Neural cell (in vitro differentiated cells): ENCODE data around the gene VARS2.

Experiments
- EZH2 ChIP-seq: fragments of 200-600, 300-800 bp; shearing (Covaris generic), sonication (generic); IDR thresholded peaks from 2 replicates; pipeline ENCODE4 v1.6.1; 2014; ENCODE audit warnings: antibody characterized with exemption, low read length, borderline replicate concordance, mild to moderate bottlenecking; ENCODE audit not compliant: insufficient read depth, poor library complexity, severe bottlenecking
- POLR2AphosphoS5 ChIP-seq: IDR thresholded peaks from 2 replicates; pipeline ENCODE4 v1.6.1; 2012
- SMC3 ChIP-seq: fragments of 450-650 bp; conservative IDR thresholded peaks from 2 replicates; pipeline ENCODE4 v1.6.1; 2014; ENCODE audit warnings: antibody characterized with exemption, mild to moderate bottlenecking, moderate library complexity; ENCODE audit not compliant: poor library complexity
- TF ChIP-seq, protein P1 (sequence below): fragments of 450-650 bp; IDR thresholded peaks from 2 replicates; pipeline ENCODE4 v1.5.1; 2014; ENCODE audit warnings: antibody characterized with exemption, mild to moderate bottlenecking, moderate library complexity; ENCODE audit not compliant: poor library complexity, severe bottlenecking
- TF ChIP-seq, protein P2 (sequence below): IDR thresholded peaks from 2 replicates; pipeline ENCODE4 v1.6.1; 2012; ENCODE audit warnings: borderline replicate concordance

DNA sequence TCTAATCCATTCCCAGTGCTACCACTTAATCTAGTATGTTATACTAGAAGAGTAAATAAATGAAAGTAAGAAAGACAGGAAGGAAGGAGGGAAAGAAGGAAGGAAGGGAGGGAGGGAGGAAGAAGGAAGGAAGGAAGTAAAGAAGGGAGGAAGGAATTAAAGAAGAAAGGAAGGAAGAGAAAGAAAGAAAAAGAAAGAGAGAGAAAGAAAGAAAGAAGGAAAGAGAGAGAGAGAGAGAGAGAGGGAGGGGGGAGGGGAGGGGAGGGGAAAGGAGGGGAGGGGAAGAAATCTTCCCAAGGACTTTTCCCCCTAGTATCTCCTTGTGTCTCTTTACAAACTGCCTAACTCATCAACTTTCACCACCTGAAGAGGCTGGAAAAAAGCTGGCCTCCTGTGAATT is 48.7 kb downstream of the VARS2 start:
- TF ChIP-seq, protein P1, sequence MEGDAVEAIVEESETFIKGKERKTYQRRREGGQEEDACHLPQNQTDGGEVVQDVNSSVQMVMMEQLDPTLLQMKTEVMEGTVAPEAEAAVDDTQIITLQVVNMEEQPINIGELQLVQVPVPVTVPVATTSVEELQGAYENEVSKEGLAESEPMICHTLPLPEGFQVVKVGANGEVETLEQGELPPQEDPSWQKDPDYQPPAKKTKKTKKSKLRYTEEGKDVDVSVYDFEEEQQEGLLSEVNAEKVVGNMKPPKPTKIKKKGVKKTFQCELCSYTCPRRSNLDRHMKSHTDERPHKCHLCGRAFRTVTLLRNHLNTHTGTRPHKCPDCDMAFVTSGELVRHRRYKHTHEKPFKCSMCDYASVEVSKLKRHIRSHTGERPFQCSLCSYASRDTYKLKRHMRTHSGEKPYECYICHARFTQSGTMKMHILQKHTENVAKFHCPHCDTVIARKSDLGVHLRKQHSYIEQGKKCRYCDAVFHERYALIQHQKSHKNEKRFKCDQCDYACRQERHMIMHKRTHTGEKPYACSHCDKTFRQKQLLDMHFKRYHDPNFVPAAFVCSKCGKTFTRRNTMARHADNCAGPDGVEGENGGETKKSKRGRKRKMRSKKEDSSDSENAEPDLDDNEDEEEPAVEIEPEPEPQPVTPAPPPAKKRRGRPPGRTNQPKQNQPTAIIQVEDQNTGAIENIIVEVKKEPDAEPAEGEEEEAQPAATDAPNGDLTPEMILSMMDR = no peak
- TF ChIP-seq POLR2AphosphoS5 (no peak), EZH2 (no peak), SMC3 (no peak)
- TF ChIP-seq, protein P2, sequence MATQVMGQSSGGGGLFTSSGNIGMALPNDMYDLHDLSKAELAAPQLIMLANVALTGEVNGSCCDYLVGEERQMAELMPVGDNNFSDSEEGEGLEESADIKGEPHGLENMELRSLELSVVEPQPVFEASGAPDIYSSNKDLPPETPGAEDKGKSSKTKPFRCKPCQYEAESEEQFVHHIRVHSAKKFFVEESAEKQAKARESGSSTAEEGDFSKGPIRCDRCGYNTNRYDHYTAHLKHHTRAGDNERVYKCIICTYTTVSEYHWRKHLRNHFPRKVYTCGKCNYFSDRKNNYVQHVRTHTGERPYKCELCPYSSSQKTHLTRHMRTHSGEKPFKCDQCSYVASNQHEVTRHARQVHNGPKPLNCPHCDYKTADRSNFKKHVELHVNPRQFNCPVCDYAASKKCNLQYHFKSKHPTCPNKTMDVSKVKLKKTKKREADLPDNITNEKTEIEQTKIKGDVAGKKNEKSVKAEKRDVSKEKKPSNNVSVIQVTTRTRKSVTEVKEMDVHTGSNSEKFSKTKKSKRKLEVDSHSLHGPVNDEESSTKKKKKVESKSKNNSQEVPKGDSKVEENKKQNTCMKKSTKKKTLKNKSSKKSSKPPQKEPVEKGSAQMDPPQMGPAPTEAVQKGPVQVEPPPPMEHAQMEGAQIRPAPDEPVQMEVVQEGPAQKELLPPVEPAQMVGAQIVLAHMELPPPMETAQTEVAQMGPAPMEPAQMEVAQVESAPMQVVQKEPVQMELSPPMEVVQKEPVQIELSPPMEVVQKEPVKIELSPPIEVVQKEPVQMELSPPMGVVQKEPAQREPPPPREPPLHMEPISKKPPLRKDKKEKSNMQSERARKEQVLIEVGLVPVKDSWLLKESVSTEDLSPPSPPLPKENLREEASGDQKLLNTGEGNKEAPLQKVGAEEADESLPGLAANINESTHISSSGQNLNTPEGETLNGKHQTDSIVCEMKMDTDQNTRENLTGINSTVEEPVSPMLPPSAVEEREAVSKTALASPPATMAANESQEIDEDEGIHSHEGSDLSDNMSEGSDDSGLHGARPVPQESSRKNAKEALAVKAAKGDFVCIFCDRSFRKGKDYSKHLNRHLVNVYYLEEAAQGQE = no peak
